Endodermal cell (in vitro differentiated cells): ENCODE results near the gene PFN2. TPM values are rescaled to one million over a fixed set of nuclear protein-coding genes. Genes with fewer than 3 reads are reported as not detected.

ENCODE experiments used
- DNase-seq: peaks from one replicate; pipeline ENCODE4 v3.0.0-alpha.2; 2017
- H3K27ac ChIP-seq: 2 replicates; pipeline ENCODE4 v1.5.1; 2013; ENCODE audit warnings: mild to moderate bottlenecking, low read depth, low read length, moderate library complexity
- H3K27me3 ChIP-seq: 2 replicates; pipeline ENCODE4 v1.6.1; 2013; ENCODE audit warnings: mild to moderate bottlenecking, low read length, moderate library complexity; ENCODE audit not compliant: insufficient read depth, control insufficient read depth, poor library complexity, severe bottlenecking
- H3K36me3 ChIP-seq: 2 replicates; pipeline ENCODE4 v1.7.0; 2013; ENCODE audit warnings: mild to moderate bottlenecking, low read length, moderate library complexity; ENCODE audit not compliant: control insufficient read depth, insufficient read depth
- H3K4me1 ChIP-seq: one replicate; pipeline ENCODE4 v1.7.0; 2013; ENCODE audit warnings: low read length; ENCODE audit not compliant: control insufficient read depth, insufficient read depth
- H3K4me3 ChIP-seq: 2 replicates; pipeline ENCODE4 v1.5.1; 2013; ENCODE audit warnings: mild to moderate bottlenecking, low read length, moderate library complexity
- H3K9ac ChIP-seq: 2 replicates; pipeline ENCODE4 v1.6.1; 2013; ENCODE audit warnings: mild to moderate bottlenecking, low read length, moderate library complexity; ENCODE audit not compliant: poor library complexity, severe bottlenecking; ENCODE audit errors: extremely low read depth
- H3K9me3 ChIP-seq: 2 replicates; pipeline ENCODE4 v1.6.1; 2013; ENCODE audit warnings: mild to moderate bottlenecking, low read length, moderate library complexity; ENCODE audit not compliant: control insufficient read depth
- H3K27ac Mint-ChIP-seq: 2 replicates; pipeline ENCODE4 v1.8.0; 2020; ENCODE audit warnings: mixed read lengths
- H3K27me3 Mint-ChIP-seq: 2 replicates; pipeline ENCODE4 v1.8.0; 2021; ENCODE audit warnings: mild to moderate bottlenecking, mixed read lengths; ENCODE audit not compliant: insufficient read depth
- H3K36me3 Mint-ChIP-seq: 2 replicates; pipeline ENCODE4 v1.8.0; 2020; ENCODE audit warnings: low read depth, mixed read lengths
- H3K4me1 Mint-ChIP-seq: 2 replicates; pipeline ENCODE4 v1.8.0; 2020; ENCODE audit warnings: mixed read lengths
- H3K4me3 Mint-ChIP-seq: 2 replicates; pipeline ENCODE4 v1.8.0; 2020; ENCODE audit warnings: mild to moderate bottlenecking, moderate library complexity, mixed read lengths
- H3K9me3 Mint-ChIP-seq: 2 replicates; pipeline ENCODE4 v1.8.0; 2020; ENCODE audit warnings: mild to moderate bottlenecking, mixed read lengths
- CTCF ChIP-seq: fragments of 200-600 bp; sonication (generic); conservative IDR thresholded peaks from 2 replicates; pipeline ENCODE4 v1.5.0; 2021; ENCODE audit warnings: antibody characterized with exemption, mild to moderate bottlenecking
- WGBS, 2 experiments: methylation state at CpG; one replicate each; pipeline versions ENCODE4 v1.1.5 to v1.1.7; 2013; ENCODE audit warnings: missing lambda C conversion rate in 2 of 2, mixed read lengths in 1 of 2; ENCODE audit not compliant: insufficient coverage in 1 of 2, insufficient read length in 1 of 2; 5-methylcytosine and 5-hydroxymethylcytosine counted together
- total RNA-seq, 2 donors: library from RNA; stranded (reverse); fragmentation: NEBNext Ultra II Directional in 1 of 2; extraction: Animal tissue kit (Norgen Biotek cat#: 25700) in 1 of 2; gene quantifications; 2 replicates in 1 of 2; 3 replicates in 1 of 2; pipeline ENCODE4 v1.2.1, GENCODE V29; 2021

The PFN2 gene
- total RNA-seq, 2 donors from 2014 or later = 144 to 157 TPM

DNA sequence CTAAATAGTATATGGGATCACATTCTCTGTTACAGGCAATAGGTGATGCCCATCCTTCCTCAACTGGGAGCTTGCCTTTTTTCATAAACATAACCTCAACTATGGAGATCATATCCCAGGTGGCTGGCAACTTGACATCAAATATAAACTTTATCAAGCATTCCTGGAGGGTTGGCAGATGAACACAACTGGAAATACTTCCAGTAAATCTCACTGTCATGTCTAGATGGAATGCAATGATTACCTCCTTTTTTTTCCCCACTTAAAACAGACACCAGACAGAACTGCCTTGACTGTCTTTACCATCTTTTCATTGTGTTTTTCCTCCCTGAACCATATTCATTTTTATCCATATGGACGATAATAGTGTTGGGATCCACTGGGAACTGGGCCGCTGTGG is 43.1 kb upstream of the PFN2 start:
- Histone ChIP-seq H3K4me3 (no peak overlapping the region), H3K4me1 (peaks cover 3% of the 10 kb centered on the region), H3K27me3 (no peaks in the 10 kb centered on the region), H3K27ac (no peak overlapping the region), H3K9ac (no peak overlapping the region), H3K36me3 (no peaks in the 10 kb centered on the region), H3K9me3 (no peaks in the 10 kb centered on the region)
- no peaks in the 10 kb centered on the region for H3K4me1 Mint-ChIP-seq
- no peaks in the 10 kb centered on the region for H3K9me3 Mint-ChIP-seq
- no peak overlapping the region for H3K4me3 Mint-ChIP-seq
- DNase-seq = no peak
- TF ChIP-seq CTCF = no peak
- H3K27me3 Mint-ChIP-seq = peaks cover under 1% of the 10 kb centered on the region
- WGBS, 2 experiments = 94 to 100% methylated on average over 1 to 2 of the region's 2 CpGs
- no peaks in the 10 kb centered on the region for H3K36me3 Mint-ChIP-seq
- no peak overlapping the region for H3K27ac Mint-ChIP-seq

DNA sequence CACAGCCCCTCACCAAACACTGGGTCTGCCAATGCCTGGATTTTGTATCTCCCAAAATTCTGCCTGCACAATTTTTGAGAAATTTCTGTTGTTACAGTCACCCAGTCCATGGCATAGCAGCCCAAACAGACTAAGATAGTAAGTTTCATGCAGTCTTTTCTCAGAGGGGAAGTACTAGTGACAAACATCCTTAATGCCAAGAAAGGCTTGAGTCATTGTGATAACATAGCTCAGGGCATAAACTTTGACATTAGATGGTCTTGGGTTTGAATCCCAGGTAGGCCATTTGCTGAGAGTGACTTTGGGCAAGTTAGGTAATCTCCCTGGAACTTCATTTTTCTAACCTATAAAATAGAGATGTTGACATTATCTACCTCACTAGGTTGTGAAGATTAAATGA is 36.1 kb upstream of the PFN2 start:
- H3K4me1 Mint-ChIP-seq = peaks cover 10% of the 10 kb centered on the region
- no peaks in the 10 kb centered on the region for H3K9me3 Mint-ChIP-seq
- Histone ChIP-seq H3K9me3 (no peaks in the 10 kb centered on the region), H3K27me3 (no peaks in the 10 kb centered on the region), H3K27ac (no peak overlapping the region), H3K4me1 (peaks cover 5% of the 10 kb centered on the region), H3K9ac (no peak overlapping the region), H3K4me3 (no peak overlapping the region), H3K36me3 (no peaks in the 10 kb centered on the region)
- no peak for TF ChIP-seq CTCF
- H3K27me3 Mint-ChIP-seq = no peaks in the 10 kb centered on the region
- H3K27ac Mint-ChIP-seq = no peak overlapping the region
- H3K4me3 Mint-ChIP-seq = no peak overlapping the region
- no peaks in the 10 kb centered on the region for H3K36me3 Mint-ChIP-seq
- DNase-seq = no peak

GRCh38 chr3:150005243-150006112 is 34.8 kb upstream of the PFN2 start:
- Mint-ChIP-seq H3K36me3 (no peaks in the 10 kb centered on the region), H3K4me1 (peaks cover 10% of the 10 kb centered on the region), H3K27ac (no peak overlapping the region), H3K9me3 (no peaks in the 10 kb centered on the region), H3K27me3 (no peaks in the 10 kb centered on the region), H3K4me3 (no peak overlapping the region)
- peak overlapping the region; percentile 14 for H3K4me3 ChIP-seq
- no peaks in the 10 kb centered on the region for H3K36me3 ChIP-seq
- no peaks in the 10 kb centered on the region for H3K27me3 ChIP-seq
- no peak for TF ChIP-seq CTCF
- no peak for DNase-seq
- WGBS, 2 experiments = 89 to 100% methylated on average over 1 to 4 of the region's 4 CpGs
- no peak overlapping the region for H3K9ac ChIP-seq
- H3K27ac ChIP-seq = no peak overlapping the region
- H3K9me3 ChIP-seq = no peaks in the 10 kb centered on the region
- peaks cover 5% of the 10 kb centered on the region for H3K4me1 ChIP-seq
